ENCODE measurements around the gene VPS39.
A peak's percentile ranks its signal among the peaks of the same experiment; 100 is the strongest.

The VPS39 gene

GRCh38 chr15:42194513-42194912, 13.6 kb downstream of the VPS39 start:
- no peak for DNase-seq

GRCh38 chr15:42193383-42193782, 14.7 kb downstream of the VPS39 start:
- no peak for DNase-seq

GRCh38 chr15:42191610-42192346, 16.3 kb downstream of the VPS39 start:
- no peak for DNase-seq

- DNase-seq: no peak
Observed at GRCh38 chr15:42190370-42190769, 17.7 kb downstream of the VPS39 start.

GRCh38 chr15:42185801-42186200, 22.3 kb downstream of the VPS39 start:
- no peak for DNase-seq

- no peak for DNase-seq
Observed at GRCh38 chr15:42184736-42185135, 23.4 kb downstream of the VPS39 start.

- DNase-seq: no peak
Observed at GRCh38 chr15:42184296-42184695, 23.8 kb downstream of the VPS39 start.

- no peak for DNase-seq
Observed at GRCh38 chr15:42182961-42183360, 25.1 kb downstream of the VPS39 start.

GRCh38 chr15:42182328-42182886, 25.7 kb downstream of the VPS39 start:
- DNase-seq: no peak

- no peak for DNase-seq
Observed at GRCh38 chr15:42178056-42178455, 30.0 kb downstream of the VPS39 start.

GRCh38 chr15:42175671-42176070, 32.4 kb downstream of the VPS39 start:
- no peak for DNase-seq

- DNase-seq: no peak
Observed at GRCh38 chr15:42172475-42172874, 35.6 kb downstream of the VPS39 start.

- DNase-seq: no peak
Observed at GRCh38 chr15:42171795-42172194, 36.3 kb downstream of the VPS39 start.

GRCh38 chr15:42171122-42171521, 37.0 kb downstream of the VPS39 start:
- DNase-seq: no peak

- DNase-seq: no peak
Observed at GRCh38 chr15:42166225-42166940, 41.7 kb downstream of the VPS39 start.

- DNase-seq: no peak
Observed at GRCh38 chr15:42165106-42165505, 43.0 kb downstream of the VPS39 start.

- DNase-seq: peak; percentile 32
Observed at GRCh38 chr15:42163947-42164550, 44.1 kb downstream of the VPS39 start.

GRCh38 chr15:42163291-42163690, 44.8 kb downstream of the VPS39 start:
- DNase-seq: no peak

- no peak for DNase-seq
Observed at GRCh38 chr15:42160136-42160535, 48.0 kb downstream of the VPS39 start.

- no peak for DNase-seq
Observed at GRCh38 chr15:42159381-42160015, 48.6 kb downstream of the VPS39 start.

- DNase-seq: no peak
Observed at GRCh38 chr15:42158941-42159340, 49.2 kb downstream of the VPS39 start.

GRCh38 chr15:42157981-42158765, 49.9 kb downstream of the VPS39 start:
- DNase-seq: no peak

All from NCI-H1105 treated with DMSO at 0.1 percent for 48 hours (cell line).